Activated CD4-positive, alpha-beta T cell treated with anti-CD3 and anti-CD28 coated beads for 24 hours (primary cell): ENCODE data around the gene SLC6A3.
"Not testable (repeated sequence)": the region's sequence is repeated elsewhere in the genome, so short reads cannot be mapped to it uniquely, and the experiment has no call there.

Experiments
- DNase-seq, 2 donors: peaks; one replicate each; pipeline ENCODE4 v3.0.0-alpha.2; 2020; ENCODE audit warnings: low read depth in 2 of 2

SLC6A3 gene

DNA sequence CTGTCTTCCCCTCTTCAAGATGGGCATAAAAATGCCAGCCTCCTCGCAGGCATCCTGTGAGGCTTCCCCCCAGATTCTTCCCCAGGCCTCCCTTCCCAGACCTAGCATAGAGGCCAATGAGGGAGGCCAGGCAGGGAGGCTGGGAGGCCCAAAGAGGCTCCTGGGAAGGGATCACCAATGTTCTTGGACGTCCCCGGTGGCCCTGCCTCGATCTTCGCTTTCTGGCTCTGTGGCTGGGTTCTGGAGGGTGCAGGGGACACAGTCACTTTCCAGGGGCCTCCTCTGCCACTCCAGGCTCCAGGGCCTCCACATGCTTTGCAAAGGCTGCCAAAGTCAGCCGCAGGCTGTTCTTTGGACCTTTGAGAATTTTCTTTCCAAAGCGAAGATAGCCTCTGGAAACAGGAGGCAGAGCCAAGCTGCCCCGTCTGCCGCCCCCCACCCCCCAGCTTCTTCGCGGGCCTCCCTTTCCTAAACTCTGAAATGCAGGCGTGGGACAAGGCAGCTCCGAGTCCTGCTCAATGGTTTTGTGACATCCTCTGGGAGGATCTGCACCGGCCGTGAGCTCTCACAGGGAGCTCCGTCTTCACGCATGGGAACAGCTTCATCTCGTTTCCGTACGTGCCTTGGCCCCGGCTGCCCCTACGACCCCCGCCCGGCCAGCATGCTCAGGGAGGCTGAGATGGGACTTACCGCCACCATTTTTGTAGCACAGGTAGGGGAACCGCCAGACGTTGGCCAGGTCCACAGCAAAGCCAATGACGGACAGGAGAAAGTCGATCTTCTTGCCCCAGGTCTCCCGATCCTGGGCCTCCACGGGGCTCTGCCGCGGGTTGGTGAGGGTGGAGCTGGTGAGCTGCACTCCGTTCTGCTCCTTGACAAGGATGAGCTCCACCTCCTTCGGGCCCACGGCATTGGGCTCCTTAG, 2.8 kb downstream of the SLC6A3 start:
- no peak for DNase-seq

DNA sequence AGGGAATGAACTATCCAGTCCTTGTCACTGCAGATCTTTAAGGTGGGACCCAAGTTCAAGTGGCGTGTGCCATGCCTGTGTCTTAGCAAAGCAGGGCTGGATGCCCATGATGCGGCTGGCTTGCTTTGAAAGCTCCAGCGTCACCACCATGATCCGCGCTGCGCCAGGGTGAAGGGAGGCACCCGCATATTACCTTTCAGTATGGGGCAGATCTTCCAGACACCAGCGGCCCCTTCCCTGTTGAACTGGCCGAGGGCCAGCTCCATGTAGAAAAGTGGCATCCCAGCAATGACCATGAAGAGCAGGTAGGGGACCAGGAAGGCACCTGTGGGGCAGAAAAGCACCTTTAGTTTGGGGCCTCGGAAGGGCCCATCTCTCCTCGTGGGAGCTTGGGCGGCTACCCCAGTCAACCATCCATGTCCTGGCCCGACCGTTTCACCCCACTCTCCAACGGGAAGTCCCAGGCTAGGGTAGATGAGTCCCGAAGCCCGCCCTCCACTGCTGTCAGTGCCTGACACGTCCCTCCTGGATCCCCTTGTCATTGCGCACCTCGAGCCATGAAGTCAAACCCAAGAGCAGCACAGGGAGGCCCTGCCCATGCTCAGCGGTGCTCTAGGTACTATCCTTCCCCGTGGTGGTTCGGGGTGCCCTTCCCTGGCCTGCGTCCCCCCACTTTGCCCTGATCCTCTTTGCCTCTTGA, 3.9 kb downstream of the SLC6A3 start:
- no peak for DNase-seq

DNA sequence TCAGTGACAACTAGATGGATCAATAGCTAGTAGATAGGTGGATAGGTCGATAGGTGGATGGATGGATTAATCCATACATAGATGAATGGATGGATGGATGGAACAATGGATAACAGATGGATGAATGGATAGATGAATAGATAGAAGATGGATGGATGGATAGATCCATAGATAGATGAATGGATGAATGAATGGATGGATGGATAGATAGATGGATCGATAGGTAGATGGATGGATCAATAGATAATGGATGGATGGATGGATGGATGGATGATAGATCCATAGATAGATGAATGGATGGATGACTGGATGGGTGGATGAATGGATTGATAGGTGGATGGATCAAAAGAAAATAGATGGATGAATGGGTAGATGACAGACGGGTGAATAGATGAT, 5.1 kb downstream of the SLC6A3 start:
- DNase-seq = no peak

DNA sequence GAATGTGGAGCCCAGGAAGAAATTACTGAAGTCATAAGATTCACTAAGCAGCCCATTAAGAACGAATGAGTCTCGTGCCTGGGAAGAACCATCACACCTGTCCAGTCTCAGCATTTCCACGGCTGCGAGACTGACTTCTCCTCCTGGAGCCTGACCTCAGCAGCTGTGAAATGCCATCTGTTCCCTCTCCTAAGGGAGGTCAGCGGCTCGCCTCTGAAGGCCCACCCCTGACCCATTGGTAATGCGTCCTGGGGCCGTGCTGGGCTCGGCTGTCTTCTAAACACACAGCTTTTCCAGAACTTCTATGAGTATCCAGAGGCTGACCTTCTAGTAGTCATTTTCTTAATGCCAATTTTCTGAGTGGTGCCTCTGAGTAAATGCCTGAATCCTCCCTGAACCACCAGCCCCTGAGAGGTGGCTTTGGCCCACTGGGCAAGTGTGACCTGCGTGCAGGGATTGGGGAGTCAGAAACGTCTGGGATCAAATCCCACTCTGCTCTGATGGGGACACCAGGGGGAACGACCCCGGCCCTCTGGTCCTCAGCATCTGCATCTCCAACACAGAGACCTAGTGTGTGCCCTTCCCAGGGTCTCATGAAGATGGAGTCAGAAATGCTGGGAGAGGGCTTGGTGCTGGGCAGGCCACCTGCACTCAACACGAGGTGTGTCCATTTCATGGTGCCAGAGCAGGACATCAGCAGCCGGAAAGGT, 5.7 kb downstream of the SLC6A3 start:
- DNase-seq = no peak

DNA sequence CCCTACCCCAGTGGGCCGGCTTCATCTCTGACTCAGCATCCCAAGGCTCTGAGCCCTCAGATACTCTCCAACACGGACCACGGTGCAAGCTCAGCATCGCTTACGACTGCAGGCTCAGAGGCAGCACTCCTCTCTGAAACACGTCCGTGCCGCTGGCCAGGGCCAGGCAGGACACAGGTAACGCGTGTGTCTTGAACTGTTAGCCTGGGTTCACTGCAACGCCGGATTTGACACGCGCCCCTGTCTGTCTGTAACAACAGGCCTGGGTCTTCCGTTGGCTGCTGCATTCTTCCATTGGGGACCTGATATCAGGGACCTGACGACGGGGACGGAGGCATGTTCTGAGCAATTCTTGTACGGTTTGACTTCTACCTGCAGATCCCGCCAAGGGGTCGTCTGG, 6.4 kb downstream of the SLC6A3 start:
- DNase-seq = no peak

DNA sequence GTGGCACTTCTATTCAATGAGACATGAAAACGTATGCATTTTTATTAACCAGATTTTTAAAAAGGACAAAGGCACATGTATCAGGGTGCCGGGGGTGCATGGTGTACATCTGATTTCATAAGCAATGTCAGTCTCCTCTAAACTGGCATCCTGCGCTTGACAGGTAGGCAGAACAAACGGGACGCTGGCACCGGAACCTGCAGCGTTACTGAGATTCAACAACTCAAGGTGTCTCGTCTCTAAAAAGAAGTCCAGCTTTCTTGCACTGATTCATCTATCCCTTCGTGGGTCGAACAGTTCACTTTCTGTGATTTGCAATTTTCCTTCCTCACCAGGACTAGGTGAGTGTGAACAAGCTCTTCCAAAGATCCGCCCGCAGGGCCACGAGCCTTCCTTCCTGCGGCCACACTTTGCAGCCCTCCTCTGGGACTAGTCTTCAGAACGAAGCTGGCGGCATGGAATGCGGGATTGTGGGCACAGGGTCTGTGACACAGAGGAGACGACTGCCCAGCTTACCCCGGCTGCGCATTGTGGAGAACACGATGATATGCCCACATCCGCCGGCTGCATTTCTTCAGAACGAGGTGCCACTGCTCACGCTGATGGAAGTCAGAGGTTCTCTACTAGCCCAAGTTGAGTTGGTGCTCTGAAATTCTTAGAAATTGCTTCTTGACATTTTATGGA, 7.2 kb downstream of the SLC6A3 start:
- no peak for DNase-seq

DNA sequence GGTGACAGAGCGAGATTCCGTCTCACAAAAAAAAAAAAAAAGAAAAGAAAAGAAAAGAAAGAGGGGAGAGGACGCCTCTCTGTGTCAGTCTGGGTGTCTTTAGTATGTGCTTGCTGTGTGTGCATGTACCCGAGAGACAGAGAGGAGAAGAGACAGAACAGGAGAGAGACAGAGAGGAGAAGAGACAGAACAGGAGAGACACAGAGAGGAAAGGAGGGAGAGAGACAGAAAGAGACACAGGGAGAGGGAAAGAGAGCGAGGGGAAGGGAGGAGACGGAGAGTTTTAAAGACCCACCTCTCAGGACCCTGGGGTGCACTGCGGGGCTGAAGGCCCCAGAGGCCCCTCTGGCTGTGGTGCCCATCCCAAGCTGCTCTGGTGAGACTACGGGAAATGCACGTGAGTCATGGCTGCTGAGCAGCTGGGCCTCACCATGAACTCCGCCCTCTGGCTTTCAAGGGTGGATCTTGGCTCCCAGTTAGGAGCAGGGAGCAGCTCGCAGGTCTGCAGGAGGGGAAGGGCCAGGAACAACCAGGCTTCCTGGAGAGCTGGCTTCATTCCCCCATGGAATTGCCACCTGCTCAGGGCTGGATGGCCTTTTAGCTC, 7.9 kb downstream of the SLC6A3 start:
- no peak for DNase-seq

DNA sequence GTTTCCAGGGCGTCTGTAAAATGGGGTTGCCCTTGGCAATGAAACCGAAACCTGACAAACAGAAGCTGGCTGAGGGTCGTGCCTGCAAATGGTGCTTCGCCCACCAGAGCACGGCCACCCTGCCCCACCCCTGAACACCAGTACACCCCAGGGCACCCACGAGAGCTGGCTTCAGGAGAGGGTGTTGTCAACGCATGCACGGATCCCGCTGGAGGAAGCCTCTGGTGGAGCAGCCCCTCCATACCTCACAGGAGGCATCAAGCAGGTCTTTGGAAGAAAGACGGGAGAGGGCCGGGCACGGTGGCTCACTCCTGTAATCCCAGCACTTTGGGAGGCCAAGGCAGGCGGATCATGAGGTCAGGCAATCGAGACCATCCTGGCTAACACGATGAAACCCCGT, 8.6 kb downstream of the SLC6A3 start:
- no peak for DNase-seq

DNA sequence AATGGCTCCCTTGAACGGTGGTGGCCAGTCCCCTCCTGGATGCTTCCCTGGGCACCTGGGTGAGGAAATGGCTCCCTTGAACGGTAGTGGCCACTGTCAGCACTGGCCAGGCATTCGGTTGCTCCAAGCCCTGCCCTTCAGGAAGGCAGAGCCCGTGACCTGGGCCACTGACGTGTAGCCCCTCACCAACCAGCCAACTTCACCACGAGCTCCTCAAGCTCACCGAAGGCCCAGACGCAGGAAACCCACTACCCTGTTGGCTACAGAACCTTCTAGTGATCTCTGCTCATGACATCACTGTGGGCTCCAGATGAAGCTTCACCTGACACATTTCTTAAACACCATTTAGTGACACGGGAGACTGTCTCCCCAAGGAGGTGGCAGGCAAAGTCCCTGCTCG, 9.2 kb downstream of the SLC6A3 start:
- DNase-seq = no peak

DNA sequence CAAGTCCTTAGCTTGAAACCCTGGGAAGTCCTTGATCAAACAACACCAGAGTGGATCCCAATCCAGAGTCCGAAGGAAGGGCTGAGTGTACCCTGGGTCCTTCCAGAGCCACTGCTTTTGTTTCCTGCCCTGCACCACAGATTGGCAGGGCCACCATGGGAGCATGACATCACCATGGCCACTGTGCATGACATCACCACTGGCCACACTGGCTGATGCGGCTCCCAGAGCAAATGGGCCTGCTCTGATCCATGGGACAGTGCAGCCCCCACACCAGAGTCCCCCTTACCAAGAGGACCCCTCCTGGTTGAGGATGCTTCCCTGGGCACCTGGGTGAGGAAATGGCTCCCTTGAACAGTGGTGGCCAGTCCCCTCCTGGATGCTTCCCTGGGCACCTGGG, 9.9 kb downstream of the SLC6A3 start:
- no peak for DNase-seq

DNA sequence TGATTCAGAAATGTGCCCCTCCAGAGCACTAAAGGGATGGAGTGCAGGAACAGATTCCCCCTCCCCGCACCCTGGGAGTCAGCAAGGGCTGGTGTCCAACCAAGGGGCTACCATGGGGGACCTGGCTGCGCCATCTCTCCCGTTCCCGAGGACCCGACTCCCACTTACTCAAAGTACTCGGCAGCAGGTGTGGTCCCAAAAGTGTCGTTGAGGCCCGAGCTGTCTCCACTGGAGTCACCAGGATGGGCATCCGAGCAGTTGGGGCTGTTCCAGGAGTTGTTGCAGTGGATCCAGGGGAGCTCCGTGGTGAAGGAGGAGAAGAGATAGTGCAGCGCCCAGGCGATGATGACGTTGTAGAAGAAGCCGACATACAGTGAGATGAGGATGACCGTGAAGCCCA, 12.9 kb downstream of the SLC6A3 start:
- no peak for DNase-seq

DNA sequence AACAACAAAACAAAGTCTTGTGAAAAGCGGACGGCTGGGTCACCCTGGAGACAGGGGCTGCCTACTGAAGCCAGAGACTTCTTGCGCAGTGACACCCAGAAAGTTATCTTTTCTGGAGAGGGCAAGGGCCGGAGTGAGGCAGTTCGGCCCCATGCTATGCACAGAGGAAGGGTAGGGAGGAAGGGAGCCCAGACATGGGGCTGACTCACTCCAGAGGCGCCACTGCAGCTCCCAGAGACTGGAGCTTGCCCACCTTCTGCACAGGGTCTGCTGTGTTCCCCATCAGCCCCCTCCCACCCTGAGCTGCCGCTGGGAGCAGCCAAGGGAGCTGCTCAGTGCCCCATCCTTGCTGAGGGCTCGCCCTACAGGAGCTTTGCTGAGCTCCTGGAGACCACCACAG, 13.3 kb downstream of the SLC6A3 start:
- no peak for DNase-seq

DNA sequence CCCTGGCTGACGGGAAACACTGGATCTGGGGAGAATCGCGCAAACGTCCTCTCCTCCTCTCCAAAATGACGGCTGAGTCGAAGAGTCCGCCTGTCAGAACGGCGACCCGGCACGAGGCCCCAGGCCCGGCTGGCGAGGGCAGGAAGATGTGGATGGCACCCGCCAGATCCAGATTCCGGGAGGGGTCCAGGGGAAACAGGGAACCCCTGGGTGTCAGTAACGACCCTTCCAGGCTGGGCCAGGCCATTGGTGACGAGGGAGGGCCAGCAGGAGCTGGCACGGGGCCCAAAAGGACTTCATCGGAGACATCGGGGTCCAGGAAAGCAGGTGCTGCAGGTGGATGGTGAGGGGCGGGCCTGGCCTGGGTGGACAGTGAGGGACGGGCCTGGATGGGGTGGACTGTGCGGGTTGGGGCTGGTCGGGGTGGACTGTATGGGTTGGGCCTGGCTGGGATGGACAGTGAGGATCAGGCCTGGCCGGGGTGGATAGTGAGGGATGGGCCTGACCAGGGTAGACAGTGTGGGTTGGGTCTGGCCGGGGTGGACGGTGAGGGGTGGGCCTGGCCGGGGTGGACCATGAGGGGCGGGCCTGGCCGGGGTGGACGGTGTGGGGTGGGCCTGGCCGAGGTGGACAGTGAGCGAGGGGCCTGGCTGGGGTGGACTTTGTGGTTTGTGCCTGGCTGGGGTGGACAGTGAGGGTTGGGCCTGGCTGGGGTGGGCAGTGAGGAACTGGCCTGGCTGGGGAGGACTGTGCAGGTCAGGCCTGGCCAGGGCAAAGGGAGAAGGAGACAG, 14.0 kb downstream of the SLC6A3 start:
- DNase-seq = no peak

DNA sequence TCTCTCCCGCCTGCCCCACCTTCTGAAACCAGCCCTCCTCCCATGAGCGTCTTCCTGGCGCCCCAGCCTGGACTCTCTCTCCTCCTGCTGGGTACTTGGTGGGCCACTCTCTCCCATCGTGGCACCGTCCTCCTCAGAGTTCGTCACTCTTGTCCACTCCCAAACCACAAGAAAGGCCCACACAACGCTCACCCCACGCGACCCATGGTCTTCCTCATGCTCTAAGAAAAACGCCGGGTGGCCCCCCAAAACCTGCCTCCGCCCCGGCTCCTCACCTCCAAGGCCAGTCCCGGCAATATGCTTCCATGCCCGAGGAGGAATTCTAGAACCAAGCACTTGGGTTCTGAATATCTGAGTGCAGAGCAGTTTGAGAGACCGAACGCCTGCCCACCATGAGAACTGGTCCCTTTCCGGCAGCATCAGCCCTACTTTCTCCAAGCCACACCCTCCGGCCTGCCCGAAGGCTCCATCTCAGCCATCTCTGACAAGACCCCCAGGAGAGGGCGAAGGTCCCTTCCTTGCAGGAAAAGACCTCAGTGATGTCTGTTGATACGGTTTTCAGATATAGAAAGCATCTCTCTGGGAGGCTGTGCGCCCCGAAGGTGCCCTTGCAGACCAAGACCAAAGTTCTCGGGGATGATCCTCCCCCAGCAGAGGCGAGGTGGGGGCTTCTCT, 15.0 kb downstream of the SLC6A3 start:
- DNase-seq = no peak

DNA sequence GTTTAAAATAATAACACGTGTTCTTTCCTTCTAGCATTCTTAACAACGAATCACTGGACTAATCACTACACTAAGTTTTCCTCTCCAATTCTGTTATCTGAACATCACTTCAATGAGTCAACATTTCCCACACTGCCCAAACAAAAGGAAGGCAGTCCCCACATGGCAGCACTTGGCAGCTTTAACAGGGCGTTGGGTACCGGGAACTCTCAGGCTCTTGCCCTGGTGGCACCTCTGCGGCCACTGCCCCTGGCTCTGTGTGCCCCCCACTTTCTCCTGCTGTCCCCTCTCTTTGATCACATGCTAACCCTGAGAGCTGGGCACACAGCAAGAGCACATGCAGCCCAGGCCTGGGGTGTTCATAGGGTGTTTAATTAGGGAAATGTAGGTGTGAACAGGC, 15.7 kb downstream of the SLC6A3 start:
- DNase-seq = no peak

DNA sequence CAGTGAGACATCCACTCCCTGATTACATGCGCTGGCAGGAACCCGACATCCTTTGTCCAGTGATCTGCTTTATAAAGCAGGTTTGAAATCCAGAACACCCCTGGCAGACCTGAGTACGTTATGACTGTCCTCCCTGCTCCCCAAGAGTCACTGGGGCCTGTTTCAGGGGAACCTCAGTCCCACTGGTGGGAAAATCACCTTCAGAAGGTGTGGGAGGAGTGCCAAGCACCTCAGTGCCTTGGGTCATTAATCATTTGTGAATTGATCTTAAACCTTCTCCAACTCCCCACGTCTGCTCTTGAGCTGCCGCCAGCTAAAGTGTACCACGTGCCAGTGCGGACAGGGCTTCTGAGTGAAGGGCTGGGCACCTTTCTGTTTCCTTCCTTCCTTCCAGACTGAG, 16.2 kb downstream of the SLC6A3 start:
- DNase-seq = no peak

DNA sequence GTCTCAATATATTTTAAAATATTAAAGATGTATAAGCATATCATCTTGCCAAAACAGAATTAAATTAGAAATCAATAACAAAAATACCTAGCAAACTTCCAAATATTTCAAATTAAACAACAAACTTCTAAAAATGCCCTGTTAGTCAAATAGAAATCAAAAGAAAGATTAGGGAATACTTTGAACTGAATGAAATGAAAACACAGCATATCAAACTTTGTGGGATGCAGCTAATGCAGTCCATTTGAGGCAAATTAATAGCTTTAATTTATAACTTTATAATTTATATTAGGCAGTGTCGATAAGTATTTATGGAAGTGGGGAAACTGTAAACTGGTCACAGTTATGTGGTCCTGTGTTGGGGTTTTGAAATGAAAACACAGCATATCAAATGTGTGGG, 17.1 kb downstream of the SLC6A3 start:
- DNase-seq = no peak

DNA sequence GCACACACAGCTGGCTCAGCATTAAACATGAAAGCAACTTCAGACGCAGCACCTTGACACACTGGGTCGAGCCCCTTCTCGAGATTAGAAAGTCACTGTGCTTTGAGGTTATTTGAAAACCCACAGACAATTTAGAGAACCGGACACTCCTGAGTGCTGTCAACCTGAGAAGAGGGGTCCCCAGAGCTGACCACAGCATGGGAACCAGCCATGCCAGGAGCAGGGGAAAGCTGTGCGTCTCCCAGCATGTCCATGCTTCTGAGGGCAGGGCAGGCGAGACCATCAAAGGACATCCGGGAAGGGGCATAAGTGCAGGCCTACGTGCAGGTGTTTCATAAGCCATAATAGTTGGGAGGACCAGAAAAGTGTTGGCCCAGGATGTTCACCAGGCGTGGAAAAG, 20.5 kb downstream of the SLC6A3 start:
- DNase-seq = no peak

DNA sequence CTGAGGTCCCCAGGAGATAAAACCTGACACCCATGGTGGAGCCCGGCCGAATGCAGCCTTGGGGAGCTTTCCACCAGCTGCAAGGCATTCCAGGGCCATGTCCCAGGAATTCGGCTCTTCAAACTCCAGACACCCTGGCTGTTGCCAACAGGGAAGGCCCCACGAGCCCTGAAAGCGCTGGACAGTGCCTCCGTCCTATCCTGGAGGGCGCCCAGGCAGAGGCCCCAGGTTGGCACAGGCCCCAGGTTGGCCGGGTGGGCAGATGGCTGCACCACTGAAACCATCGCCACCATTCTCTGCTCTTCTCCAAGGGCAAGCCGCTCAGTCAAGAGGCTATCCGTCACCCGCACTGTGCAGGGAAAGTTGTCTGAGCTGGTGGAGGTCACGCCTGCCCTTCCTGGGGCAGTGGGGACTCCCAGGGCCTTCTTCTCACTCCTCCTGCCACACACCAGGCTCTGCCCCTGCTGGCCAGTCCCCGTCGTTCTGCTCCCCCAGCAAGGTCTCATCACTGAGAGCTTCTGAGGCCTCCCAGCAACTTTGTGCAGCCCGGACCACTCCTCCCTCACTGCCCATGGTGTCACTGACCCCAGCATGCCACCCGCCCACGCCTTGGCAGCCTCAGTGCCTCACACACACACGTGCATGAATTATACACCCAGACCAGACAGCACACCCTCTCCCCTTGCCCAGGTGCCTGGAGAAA, 21.2 kb downstream of the SLC6A3 start:
- DNase-seq = no peak

DNA sequence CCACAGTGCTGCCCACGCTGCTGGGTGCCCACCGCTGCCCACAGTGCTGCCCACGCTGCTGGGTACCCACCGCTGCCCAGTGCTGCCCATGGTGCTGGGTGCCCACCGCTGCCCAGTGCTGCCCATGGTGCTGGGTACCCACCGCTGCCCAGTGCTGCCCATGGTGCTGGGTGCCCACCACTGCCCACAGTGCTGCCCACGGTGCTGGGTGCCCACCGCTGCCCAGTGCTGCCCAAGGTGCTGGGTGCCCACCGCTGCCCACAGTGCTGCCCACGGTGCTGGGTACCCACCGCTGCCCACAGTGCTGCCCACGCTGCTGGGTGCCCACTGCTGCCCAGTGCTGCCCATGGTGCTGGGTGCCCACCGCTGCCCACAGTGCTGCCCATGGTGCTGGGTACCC, 22.7 kb downstream of the SLC6A3 start:
- DNase-seq = not testable (repeated sequence)
